HCEC 1CT (cell line): ENCODE results near the gene ZMYND11.
"Not testable (repeated sequence)": the region's sequence is repeated elsewhere in the genome, so short reads cannot be mapped to it uniquely, and the experiment has no call there.

Source experiments
- DNase-seq: peaks from one replicate; pipeline ENCODE4 v3.0.0-alpha.2; 2017

Gene ZMYND11

DNA sequence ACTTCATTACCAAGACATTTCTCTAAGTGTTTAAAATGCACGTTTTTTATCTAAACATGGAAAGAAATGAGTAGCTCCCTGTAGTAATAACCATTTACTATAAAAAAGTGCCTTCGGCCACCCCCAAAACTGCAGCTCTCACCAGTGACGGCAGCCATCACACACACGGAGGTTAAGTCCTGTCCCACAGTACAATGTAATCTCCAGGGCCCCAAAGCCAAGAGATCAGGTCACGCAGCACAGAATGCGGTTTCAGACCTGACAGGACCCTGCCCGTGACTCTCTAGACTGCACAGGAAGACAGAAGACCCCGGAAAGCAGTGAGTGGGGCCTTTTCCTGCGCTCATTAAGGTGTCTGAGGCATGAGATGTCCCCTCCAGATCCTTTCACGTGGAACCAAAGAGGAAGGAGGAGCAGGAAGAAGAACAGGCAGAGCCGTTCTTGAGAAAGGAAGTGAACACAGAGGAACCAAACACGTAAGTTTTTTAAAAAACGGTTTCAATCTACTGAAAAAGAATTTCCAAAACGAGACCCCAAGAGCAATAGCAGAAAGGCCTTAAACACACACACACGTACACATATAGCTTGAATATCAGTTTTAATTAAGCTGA, 125.7 kb downstream of the ZMYND11 start:
- DNase-seq: no peak

GRCh38 chr10:264160-265073, 129.2 kb downstream of the ZMYND11 start:
- DNase-seq: peak; percentile 4

- DNase-seq: peak; percentile 15
These were observed 129.8 kb downstream of the ZMYND11 start for GRCh38 chr10:265074-265440.

GRCh38 chr10:265816-266588, 130.7 kb downstream of the ZMYND11 start:
- DNase-seq: not testable (repeated sequence)

GRCh38 chr10:266974-267425, 131.7 kb downstream of the ZMYND11 start:
- peak; percentile 76 for DNase-seq

- DNase-seq: no peak
These were observed 132.4 kb downstream of the ZMYND11 start for GRCh38 chr10:267705-268104.

DNA sequence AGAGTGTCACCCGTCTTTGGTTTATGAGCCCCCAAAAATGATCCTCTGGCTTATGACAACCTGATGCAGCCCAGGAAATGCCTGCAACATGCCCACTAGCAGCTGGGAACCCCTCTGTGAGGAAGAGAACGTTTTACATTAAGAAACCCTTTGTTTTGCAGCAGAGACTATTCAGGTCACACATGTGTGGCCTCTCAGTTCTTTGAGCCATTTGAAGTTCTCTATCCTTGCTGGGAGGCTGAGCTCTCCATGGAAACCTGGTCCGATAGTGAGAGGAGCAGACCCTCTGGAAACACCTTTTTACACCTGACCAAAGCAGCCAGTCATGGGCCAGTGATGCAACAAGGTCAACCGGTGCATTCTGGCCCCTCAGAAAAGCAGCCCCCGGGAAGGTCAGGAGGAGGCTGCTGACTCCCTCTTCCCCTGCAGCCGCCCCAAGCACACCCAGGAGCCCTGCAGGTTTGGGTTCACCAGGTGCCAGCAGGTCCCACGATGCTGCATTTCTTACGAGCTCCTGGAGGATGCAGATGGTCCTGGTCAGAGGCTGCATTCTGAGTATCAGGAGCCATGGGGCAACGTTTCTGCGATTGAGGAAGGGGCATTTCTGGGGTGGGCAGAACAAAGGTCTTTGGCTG, 134.3 kb downstream of the ZMYND11 start:
- no peak for DNase-seq

DNA sequence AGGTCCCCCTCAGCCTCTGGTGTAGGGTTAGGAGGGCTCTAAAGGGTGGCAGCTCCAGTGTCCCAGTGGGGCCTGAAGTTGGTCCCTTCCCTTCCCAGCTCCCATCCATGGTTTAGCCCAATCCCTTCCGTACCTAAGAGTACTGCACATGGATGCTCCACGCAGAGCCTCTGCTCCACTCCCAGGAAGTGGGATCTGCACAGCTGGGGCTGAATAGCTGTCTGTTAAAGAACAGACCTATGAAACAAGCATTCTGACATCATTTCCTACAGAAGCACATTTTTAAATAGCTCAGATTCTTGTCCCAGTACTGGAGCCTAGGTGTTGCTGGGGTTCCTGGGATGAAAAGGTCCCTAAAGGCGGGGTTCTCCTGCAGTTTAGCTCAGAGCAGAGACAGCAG, 135.9 kb downstream of the ZMYND11 start:
- no peak for DNase-seq

DNA sequence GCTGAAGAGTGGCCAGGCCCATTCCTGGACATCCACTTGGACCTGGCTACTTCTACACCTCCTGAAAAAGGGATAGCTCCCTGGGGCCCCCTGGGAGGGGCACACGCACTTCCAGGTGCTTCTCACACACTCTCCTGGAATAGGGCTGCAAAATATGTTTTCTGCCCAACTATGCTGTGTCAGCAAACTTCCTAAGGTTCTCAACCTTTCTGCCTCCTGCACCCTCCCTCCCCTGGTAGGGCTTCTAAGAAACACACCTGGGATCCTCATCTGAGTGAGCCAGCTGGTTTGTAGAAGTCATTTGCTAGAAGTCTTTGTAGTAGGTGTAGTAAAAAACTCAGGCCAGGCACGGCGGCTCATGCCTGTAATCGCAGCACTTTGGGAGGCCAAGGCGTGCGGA, 136.5 kb downstream of the ZMYND11 start:
- DNase-seq: no peak

- DNase-seq: no peak
These were observed 137.8 kb downstream of the ZMYND11 start for GRCh38 chr10:273088-273487.

GRCh38 chr10:274866-275265, 139.6 kb downstream of the ZMYND11 start:
- DNase-seq: no peak

DNA sequence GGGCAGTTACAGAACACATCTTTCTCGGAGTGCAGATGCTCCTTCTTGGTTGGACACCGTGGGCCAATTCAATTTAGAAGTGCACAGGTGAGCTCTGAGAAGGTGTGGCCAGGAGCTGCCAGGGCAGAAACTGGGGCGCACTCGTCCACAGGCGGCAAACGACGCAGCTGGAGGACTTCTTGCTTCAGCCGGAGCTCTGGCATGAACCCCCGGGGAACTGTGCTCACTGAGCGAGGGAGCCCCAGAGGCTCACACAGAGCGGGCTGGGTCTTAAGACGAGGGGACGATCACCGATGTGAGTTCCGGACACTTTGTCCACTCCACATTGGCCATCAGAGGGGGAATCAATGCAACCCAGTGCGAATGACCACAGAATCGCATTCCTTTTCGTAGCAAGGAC, 140.4 kb downstream of the ZMYND11 start:
- DNase-seq: no peak

GRCh38 chr10:277963-278362, 142.7 kb downstream of the ZMYND11 start:
- no peak for DNase-seq

DNA sequence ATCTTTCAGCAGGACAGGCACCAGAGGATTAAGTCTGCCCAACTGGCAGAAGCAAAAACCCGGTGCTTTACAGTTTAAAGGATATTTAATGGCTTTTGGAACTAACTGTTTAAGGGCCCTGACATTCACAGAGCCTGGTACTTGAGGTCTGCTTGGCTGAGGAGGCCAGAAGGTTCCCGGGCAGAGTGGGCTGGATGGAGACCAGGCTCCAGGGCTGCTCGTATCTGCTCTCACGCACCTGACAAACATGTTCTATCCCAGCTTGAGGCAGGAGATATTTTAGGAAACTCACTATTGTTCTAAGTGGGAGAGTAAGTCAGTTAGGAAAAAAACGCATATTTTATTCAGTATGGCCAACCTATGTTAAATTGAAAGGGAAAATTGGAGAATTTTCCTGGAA, 143.5 kb downstream of the ZMYND11 start:
- DNase-seq: no peak

- DNase-seq: no peak
These were observed 144.0 kb downstream of the ZMYND11 start for GRCh38 chr10:279232-279631.

- no peak for DNase-seq
These were observed 144.4 kb downstream of the ZMYND11 start for GRCh38 chr10:279655-280054.

DNA sequence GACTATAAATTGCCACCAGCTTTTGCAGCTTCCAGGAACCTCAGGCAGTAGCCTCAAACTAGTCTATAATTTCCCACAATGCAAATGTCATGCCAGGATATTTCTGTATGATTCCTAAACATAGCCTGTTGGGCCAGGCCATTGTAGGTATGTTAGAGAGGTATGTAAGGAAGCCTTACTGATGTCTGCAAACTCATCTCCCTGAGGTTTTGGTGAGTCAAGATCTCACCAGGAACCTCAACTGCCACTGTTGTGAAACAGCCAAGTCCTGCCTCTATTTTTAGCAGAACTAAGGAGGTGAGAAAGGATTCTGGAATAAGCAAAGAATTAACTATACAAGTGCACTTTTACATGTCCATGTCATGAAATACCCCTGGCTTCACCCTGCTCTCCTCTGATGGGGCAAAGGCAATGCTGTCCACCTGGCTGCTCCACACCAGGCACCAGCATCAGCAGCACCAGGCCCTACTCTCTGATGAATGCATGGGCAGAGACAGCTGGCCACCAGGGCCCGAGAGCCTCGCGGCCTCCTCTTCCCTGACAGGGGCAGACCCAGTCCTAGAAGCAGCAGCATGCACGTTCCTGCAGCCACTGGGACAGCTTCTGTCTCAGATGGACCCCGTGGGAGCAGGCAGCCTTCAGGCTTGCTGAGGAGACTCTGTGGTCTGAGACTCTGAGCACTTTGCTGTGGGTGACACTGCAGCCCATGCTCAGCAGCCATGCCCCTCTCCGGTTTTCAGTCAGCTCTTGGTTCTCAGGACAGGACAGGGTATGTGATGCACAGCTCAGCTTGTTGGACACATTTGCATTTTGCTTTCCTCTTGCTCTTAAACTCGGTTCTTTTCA, 147.3 kb downstream of the ZMYND11 start:
- DNase-seq: peak; percentile 19

DNA sequence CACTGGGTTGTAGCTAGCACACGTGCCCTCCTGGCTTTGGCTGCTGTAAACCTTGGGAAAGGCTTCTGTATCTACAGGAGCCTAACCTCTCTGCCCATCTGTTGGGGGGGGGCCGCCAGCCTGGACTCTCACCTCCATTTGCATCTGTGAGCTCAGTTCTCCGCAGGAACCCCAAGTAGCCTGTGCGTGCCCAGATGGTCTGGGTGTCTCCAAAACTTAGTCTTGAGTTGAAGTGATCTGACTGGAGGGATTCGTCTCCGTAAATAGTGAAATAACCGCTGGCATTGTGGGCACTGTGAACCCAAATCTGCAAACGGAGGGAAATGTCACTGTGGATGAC, 147.9 kb downstream of the ZMYND11 start:
- no peak for DNase-seq

- DNase-seq: no peak
These were observed 148.7 kb downstream of the ZMYND11 start for GRCh38 chr10:283916-284356.

GRCh38 chr10:285216-285615, 150.0 kb downstream of the ZMYND11 start:
- no peak for DNase-seq

DNA sequence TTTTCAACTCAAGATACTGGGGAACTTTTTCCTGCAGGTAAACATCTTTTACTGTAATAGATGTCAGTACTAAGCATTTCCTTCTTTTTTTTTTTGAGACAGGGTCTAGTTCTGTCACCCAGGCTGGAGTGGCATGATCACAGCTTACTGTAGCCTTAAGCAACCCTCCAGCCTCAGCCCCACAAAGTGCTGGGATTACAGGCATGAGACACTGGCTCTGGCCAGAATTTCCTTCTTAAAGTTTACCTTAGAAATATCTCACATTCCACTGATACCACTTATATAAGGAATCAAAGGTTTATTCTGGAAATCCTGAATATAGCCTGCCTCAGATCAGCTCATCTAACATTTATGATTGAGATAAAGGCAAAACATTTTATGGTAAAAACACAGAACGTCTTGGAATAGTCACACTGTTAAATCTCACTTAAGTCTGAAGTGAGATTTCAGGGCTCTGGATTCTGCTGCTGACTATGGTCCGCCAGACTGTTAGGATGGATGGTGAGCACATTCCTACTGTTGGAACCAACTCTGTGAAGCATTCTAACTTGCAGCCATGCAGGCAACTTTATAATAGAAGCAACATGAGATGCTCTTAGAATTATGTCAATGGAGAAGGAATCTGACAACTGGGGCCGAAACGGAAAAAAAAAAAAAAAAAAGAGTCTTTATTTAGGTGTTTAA, 151.9 kb downstream of the ZMYND11 start:
- no peak for DNase-seq

GRCh38 chr10:287814-288213, 152.6 kb downstream of the ZMYND11 start:
- DNase-seq: no peak
